ENCODE data around the gene SLF2. TPM values are rescaled to one million over a fixed set of nuclear protein-coding genes. Genes with fewer than 3 reads are reported as not detected.

SLF2 gene
- total and polyA plus RNA-seq, 2 of the 8 experiments (the other 6 are each of a cell fraction or from before 2014, with no cell fraction given): 5.5 to 20.9 TPM

- Histone ChIP-seq H3K56ac (replicated peaks; ENCODE audit: insufficient read length, low read depth, low read length) (no peak overlapping the region), H3K36me3 (ENCODE audit: control insufficient read depth in 2 of 4, insufficient read depth in 4 of 4, low read length in 3 of 4) (peaks cover 2 to 20% (median 12%) of the 10 kb centered on the region in 4 experiments; a peak in 5 of 8 replicates), H2AK5ac (ENCODE audit: low read depth, low read length) (no peak overlapping the region), H3K23me2 (ENCODE audit: low read depth, low read length) (peaks cover 6% of the 10 kb centered on the region), H2AFZ (ENCODE audit: low read length) (no peak overlapping the region), H3K9ac (replicated peaks in 1 of 4; ENCODE audit: extremely low read depth in 1 of 4, low read depth in 3 of 4, low read length in 3 of 4) (peak overlapping the region in 1 of 4 experiments; percentile 36; a peak in 1 of 7 replicates), H4K20me1 (replicated peaks in 1 of 2; ENCODE audit: control insufficient read depth in 1 of 2, insufficient read depth in 2 of 2, low read length in 2 of 2) (peaks cover 1 to 3% of the 10 kb centered on the region in 2 experiments), H3K4ac (replicated peaks; ENCODE audit: insufficient read length, low read depth, low read length) (no peak overlapping the region), H2BK12ac (ENCODE audit: low read depth, low read length) (no peak overlapping the region), H4K8ac (ENCODE audit: extremely low read depth, insufficient read depth, low read length) (no peak overlapping the region), H3K27me3 (replicated peaks in 1 of 4; ENCODE audit: control insufficient read depth in 3 of 4, extremely low read depth in 1 of 4, insufficient read depth in 3 of 4, low read length in 3 of 4) (no peaks in the 10 kb centered on the region; a peak in 1 of 7 replicates), H3K79me2 (ENCODE audit: control insufficient read depth in 1 of 2, insufficient read depth in 2 of 2, low read length in 2 of 2) (peaks cover 0 to 24% of the 10 kb centered on the region in 2 experiments; a peak in 2 of 4 replicates), H2BK20ac (ENCODE audit: low read length) (no peak overlapping the region), H2BK120ac (replicated peaks; ENCODE audit: low read depth, low read length) (no peak overlapping the region), H3K4me3 (ENCODE audit: extremely low read depth in 1 of 4, insufficient read depth in 2 of 4, low read depth in 3 of 4, low read length in 4 of 4) (peak overlapping the region; percentile 80 to 95 (median 86)), H3K27ac (ENCODE audit: low read depth, low read length) (no peak overlapping the region), H3K4me1 (replicated peaks in 1 of 4; ENCODE audit: control insufficient read depth in 3 of 4, insufficient read depth in 4 of 4, low read length in 3 of 4) (peaks cover 2 to 13% (median 4%) of the 10 kb centered on the region in 4 experiments; a peak in 3 of 7 replicates), H3K18ac (ENCODE audit: extremely low read depth, low read length) (no peak overlapping the region), H3K23ac (ENCODE audit: insufficient read length) (no peak overlapping the region), H2BK5ac (ENCODE audit: low read depth, low read length) (no peak overlapping the region), H2BK15ac (ENCODE audit: low read length) (no peak overlapping the region; the same call in 1 of the 2 replicates), H4K91ac (replicated peaks; ENCODE audit: insufficient read length, low read length) (no peak overlapping the region), H4K5ac (ENCODE audit: insufficient read length, low read depth, low read length) (no peak overlapping the region), H3K4me2 (ENCODE audit: insufficient read depth in 1 of 2, low read depth in 2 of 2, low read length in 2 of 2) (peak overlapping the region; percentile 81 to 83), H3K79me1 (ENCODE audit: low read depth, low read length) (no peaks in the 10 kb centered on the region), H3K9me3 (ENCODE audit: insufficient read depth in 2 of 2, low read depth in 1 of 2, low read length in 1 of 2) (no peaks in the 10 kb centered on the region), H3K14ac (ENCODE audit: insufficient read length) (no peak overlapping the region)
- CTCF ChIA-PET (ENCODE audit: partially characterized antibody): interaction anchor here (0.6 to 2.1 kb wide), 7 partner anchors 15 to 104 kb away, joined by 3 to 6 read pairs (median 4); no protein-coding TSS in a partner anchor
- WGBS, 2 experiments (ENCODE audit: extremely low coverage in 1 of 2, insufficient coverage in 1 of 2, insufficient read length in 1 of 2, insufficient replicate concordance in 2 of 2, low coverage in 1 of 2, low lambda C conversion rate in 2 of 2, missing lambda C conversion rate in 1 of 2): 15% methylated on average over 10 of the region's 10 CpGs; no CpG with 5 or more reads in 1 of the 2 experiments
- FAIRE-seq: no peak
- POLR2A ChIA-PET (ENCODE audit: partially characterized antibody): interaction anchor here (0.9 to 1.6 kb wide), 2 partner anchors 8 to 83 kb away, joined by 3 to 5 read pairs; no protein-coding TSS in a partner anchor
- no peak for DNase-seq (ENCODE audit: low read depth in 1 of 2, low spot score in 2 of 2)
- TF ChIP-seq MAFK (IDR thresholded peaks at IDR 0.05; ENCODE audit: low read depth, low read length): no peak
- no peak for TF ChIP-seq CHD2 (IDR thresholded peaks at IDR 0.05; ENCODE audit: low read length)
- TF ChIP-seq EGR1 (IDR thresholded peaks at IDR 0.05; ENCODE audit: borderline replicate concordance, low read depth, low read length): no peak
- no peak for TF ChIP-seq RBBP5 (IDR thresholded peaks at IDR 0.05; ENCODE audit: borderline replicate concordance, low read depth, low read length)
- TF ChIP-seq JUND (IDR thresholded peaks at IDR 0.05; ENCODE audit: low read length): no peak
- no peak for TF ChIP-seq BRCA1 (IDR thresholded peaks at IDR 0.05; ENCODE audit: low read depth, low read length)
- TF ChIP-seq E2F6 (IDR thresholded peaks at IDR 0.05): no peak
- TF ChIP-seq NRF1 (IDR thresholded peaks at IDR 0.05; ENCODE audit: low read depth, low read length): no peak
- TF ChIP-seq TEAD4 (IDR thresholded peaks at IDR 0.05; ENCODE audit: low read depth, low read length): no peak
- no peak for TF ChIP-seq GTF2F1 (IDR thresholded peaks at IDR 0.05; ENCODE audit: borderline replicate concordance, low read depth, low read length)
- TF ChIP-seq TCF12 (IDR thresholded peaks at IDR 0.05; ENCODE audit: low read depth, low read length): no peak
- no peak for TF ChIP-seq TAF7 (optimal IDR thresholded peaks at IDR 0.05; ENCODE audit: borderline replicate concordance, low read depth, low read length)
- no peak for TF ChIP-seq KDM1A (IDR thresholded peaks at IDR 0.05; ENCODE audit: borderline replicate concordance, low read length)
- no peak for TF ChIP-seq SRF (IDR thresholded peaks at IDR 0.05; ENCODE audit: low read depth, low read length)
Measured at GRCh38 chr10:100913470-100913865, 705 bp downstream of the SLF2 start.
